IMR-90 (cell line): ENCODE data around the gene CNTLN. TPM values are rescaled to one million over a fixed set of nuclear protein-coding genes. Genes with fewer than 3 reads are reported as not detected.

Experiments used
- ATAC-seq: fragments of 200-7000 bp; cut with Tn5 transposase; 2 replicates; pipeline ENCODE4 v1.9.1; 2020; ENCODE audit warnings: low read depth, mild to moderate bottlenecking, moderate library complexity
- BruUV-seq: library from RNA; stranded (reverse); fragments of 400-500 nt; replicated peaks from 2 replicates; lab custom pipeline; 2021; lab: Mats Ljungman, UMichigan
- CTCF ChIA-PET: fragments of 300-600 bp; formaldehyde crosslinking; extraction: SDS; loops from one replicate; lab custom pipeline; 2021; ENCODE audit warnings: antibody characterized with exemption; lab: Yijun Ruan, JAX
- POLR2A ChIA-PET: fragments of 300-600 bp; sonication (Branson Sonifier 250); formaldehyde crosslinking; loops from one replicate; lab custom pipeline; 2022; ENCODE audit warnings: antibody characterized with exemption; ENCODE audit not compliant: unreplicated experiment; lab: Charles Lee
- DNase-seq: peaks from one replicate; pipeline ENCODE4 v3.0.0; 2013
- H2AFZ ChIP-seq: replicated peaks from 2 replicates; pipeline ENCODE3; 2013; ENCODE audit warnings: low read length, mild to moderate bottlenecking; ENCODE audit not compliant: poor library complexity
- H2AK5ac ChIP-seq: 2 replicates; pipeline ENCODE4 v1.6.1; 2013; ENCODE audit warnings: low read depth, low read length, inconsistent platforms
- H2AK9ac ChIP-seq: replicated peaks from 2 replicates; pipeline ENCODE3; 2013; ENCODE audit warnings: mild to moderate bottlenecking, low read depth, low read length, moderate library complexity; ENCODE audit not compliant: poor library complexity
- H2BK120ac ChIP-seq: 2 replicates; pipeline ENCODE4 v1.6.1; 2013; ENCODE audit warnings: low read depth, low read length, inconsistent platforms
- H2BK15ac ChIP-seq: 3 replicates; pipeline ENCODE4 v1.6.1; 2013; ENCODE audit warnings: low read depth, low read length, inconsistent platforms
- H2BK20ac ChIP-seq: 2 replicates; pipeline ENCODE4 v1.6.1; 2013; ENCODE audit warnings: low read depth, mild to moderate bottlenecking, inconsistent platforms, low read length, moderate library complexity
- H2BK5ac ChIP-seq: 2 replicates; pipeline ENCODE4 v1.6.1; 2013; ENCODE audit warnings: mild to moderate bottlenecking, low read depth, low read length, inconsistent platforms; ENCODE audit not compliant: poor library complexity, severe bottlenecking
- H3K14ac ChIP-seq: replicated peaks from 2 replicates; pipeline ENCODE4 v1.6.1; 2013; ENCODE audit warnings: low read depth, low read length, inconsistent platforms
- H3K18ac ChIP-seq: 2 replicates; pipeline ENCODE4 v1.6.1; 2013; ENCODE audit warnings: low read depth, low read length, control low read depth
- H3K23ac ChIP-seq: 2 replicates; pipeline ENCODE4 v1.6.1; 2013; ENCODE audit warnings: low read depth, low read length, inconsistent platforms
- H3K27ac ChIP-seq: 2 replicates; pipeline ENCODE4 v1.5.1; 2013; ENCODE audit warnings: mild to moderate bottlenecking, control low read depth, low read length; ENCODE audit not compliant: insufficient read depth
- H3K27me3 ChIP-seq: 2 replicates; pipeline ENCODE4 v1.6.1; 2013; ENCODE audit warnings: low read length; ENCODE audit not compliant: control insufficient read depth, insufficient read depth
- H3K36me3 ChIP-seq: 2 replicates; pipeline ENCODE4 v1.6.1; 2013; ENCODE audit warnings: low read length, mixed read lengths; ENCODE audit not compliant: control insufficient read depth, insufficient read depth
- H3K4ac ChIP-seq: 2 replicates; pipeline ENCODE4 v1.6.1; 2013; ENCODE audit warnings: low read depth, low read length, inconsistent platforms
- H3K4me1 ChIP-seq: 2 replicates; pipeline ENCODE4 v1.6.1; 2013; ENCODE audit warnings: low read length, mixed read lengths; ENCODE audit not compliant: control insufficient read depth, insufficient read depth
- H3K4me2 ChIP-seq: 2 replicates; pipeline ENCODE4 v1.6.1; 2013; ENCODE audit warnings: low read depth, mild to moderate bottlenecking, control low read depth, low read length, moderate library complexity
- H3K4me3 ChIP-seq: 2 replicates; pipeline ENCODE4 v1.5.1; 2013; ENCODE audit warnings: low read depth, mild to moderate bottlenecking, control low read depth, low read length, moderate library complexity; ENCODE audit not compliant: insufficient read depth
- H3K56ac ChIP-seq: 2 replicates; pipeline ENCODE4 v1.6.1; 2013; ENCODE audit warnings: low read length, inconsistent platforms; ENCODE audit not compliant: insufficient read depth; ENCODE audit errors: extremely low read depth
- H3K79me1 ChIP-seq, 2 experiments: 2 replicates each; pipeline ENCODE4 v1.6.1; 2013; ENCODE audit warnings: low read length in 2 of 2, inconsistent platforms in 1 of 2, low read depth in 1 of 2
- H3K9ac ChIP-seq: 2 replicates; pipeline ENCODE4 v1.6.1; 2013; ENCODE audit warnings: low read depth, low read length, control low read depth
- H3K9me1 ChIP-seq: 2 replicates; pipeline ENCODE4 v1.6.1; 2013; ENCODE audit warnings: low read length, inconsistent platforms; ENCODE audit not compliant: insufficient read depth
- H3K9me3 ChIP-seq: 2 replicates; pipeline ENCODE4 v1.6.1; 2013; ENCODE audit warnings: low read length; ENCODE audit not compliant: control insufficient read depth, insufficient read depth
- H4K20me1 ChIP-seq: 2 replicates; pipeline ENCODE4 v1.6.1; 2013; ENCODE audit warnings: low read length, inconsistent platforms; ENCODE audit not compliant: insufficient read depth
- H4K5ac ChIP-seq: 2 replicates; pipeline ENCODE4 v1.6.1; 2013; ENCODE audit warnings: mild to moderate bottlenecking, low read depth, low read length, control low read depth
- H4K8ac ChIP-seq, 2 experiments: 2 replicates each; pipeline ENCODE4 v1.6.1; 2013; ENCODE audit warnings: low read depth in 2 of 2, low read length in 2 of 2, control low read depth in 1 of 2, inconsistent platforms in 1 of 2
- H4K91ac ChIP-seq: 2 replicates; pipeline ENCODE4 v1.6.1; 2013; ENCODE audit warnings: low read depth, low read length, inconsistent platforms; ENCODE audit not compliant: insufficient read depth
- CTCF ChIP-seq: conservative IDR thresholded peaks from 2 replicates; pipeline ENCODE4 v1.5.1; 2012; ENCODE audit warnings: mild to moderate bottlenecking, low read depth, low read length, improper control_type of control experiment
- FOS ChIP-seq: fragments of 150-350 bp; IDR thresholded peaks from 2 replicates; pipeline ENCODE4 v1.6.1; 2016; ENCODE audit warnings: low read depth, low read length
- MXI1 ChIP-seq: IDR thresholded peaks from 2 replicates; pipeline ENCODE4 v1.6.1; 2012; ENCODE audit warnings: low read depth, mild to moderate bottlenecking, low read length, moderate library complexity, borderline replicate concordance
- POLR2A ChIP-seq: IDR thresholded peaks from 2 replicates; pipeline ENCODE4 v1.6.1; 2012; ENCODE audit warnings: mild to moderate bottlenecking, low read depth, low read length
- RAD21 ChIP-seq: IDR thresholded peaks from 2 replicates; pipeline ENCODE4 v1.6.1; 2012; ENCODE audit warnings: low read length, improper control_type of control experiment
- RCOR1 ChIP-seq: IDR thresholded peaks from 2 replicates; pipeline ENCODE4 v1.6.1; 2012; ENCODE audit warnings: mild to moderate bottlenecking, low read length, improper control_type of control experiment; ENCODE audit not compliant: insufficient replicate concordance
- SMC3 ChIP-seq: fragments of 150-350 bp; IDR thresholded peaks from 2 replicates; pipeline ENCODE4 v1.6.1; 2016; ENCODE audit warnings: low read depth, mild to moderate bottlenecking, antibody characterized with exemption, low read length, moderate library complexity
- WGBS, 2 experiments: methylation state at CpG; one replicate each; pipeline versions ENCODE4 v1.1.5 to v1.1.7; 2013; ENCODE audit warnings: missing lambda C conversion rate in 2 of 2; ENCODE audit not compliant: insufficient read length in 1 of 2; ENCODE audit errors: extremely low coverage in 2 of 2; 5-methylcytosine and 5-hydroxymethylcytosine counted together
- dilution Hi-C: fragments of 300-500 bp; cut with HindIII; formaldehyde crosslinking; loops from one replicate; pipeline ENCODE4 v1.14.3; 2018; ENCODE audit warnings: low sequenced_read_pairs; ENCODE audit not compliant: unreplicated experiment
- in situ Hi-C: fragments of 300-500 bp; cut with MboI; formaldehyde crosslinking; loops from 3 replicates; pipeline ENCODE4 v1.14.3; 2019; ENCODE audit warnings: low sequenced_read_pairs, inconsistent platforms, mixed read lengths
- intact Hi-C: fragments of 100-400 bp; cut with micrococcal nuclease; formaldehyde crosslinking; loops from 2 replicates; pipeline ENCODE4 v1.10.0; 2022
- polyA plus RNA-seq, 3 experiments: library from polyadenylated mRNA; depleted of rRNA; stranded (reverse); fragments of >200 nt; gene quantifications; 2 replicates each; pipeline ENCODE4 v1.2.3, GENCODE V29; 2012; ENCODE audit warnings: low replicate concordance in 1 of 3
- total RNA-seq: library from RNA; depleted of rRNA; stranded (reverse); fragments of >200 nt; gene quantifications from 2 replicates; pipeline ENCODE4 v1.2.3, GENCODE V29; 2012

Gene CNTLN
- total and polyA plus RNA-seq, 2 of the 4 experiments (the other 2 are of a cell fraction): 3.8 to 5.9 TPM

GRCh38 chr9:17236147-17236546 lies 101.3 kb downstream of the CNTLN start:
- H3K9me1 ChIP-seq: no peaks in the 10 kb centered on the region
- CTCF ChIA-PET: no interaction called here

More at GRCh38 chr9:17236147-17236546, 101.3 kb downstream of the CNTLN start:
- H4K91ac ChIP-seq: no peak overlapping the region
- H3K79me1 ChIP-seq: peaks cover 0 to 3% of the 10 kb centered on the region in 2 experiments; a peak in 1 of 4 replicates
- H4K20me1 ChIP-seq: no peaks in the 10 kb centered on the region
- no peak for ATAC-seq
- WGBS, 2 experiments: 60% methylated on average over 1 of the region's 2 CpGs; no CpG with 5 or more reads in 1 of the 2 experiments
- H2BK20ac ChIP-seq: no peak overlapping the region
- H2AFZ ChIP-seq: no peak overlapping the region
- no peak overlapping the region for H4K8ac ChIP-seq
- no peak overlapping the region for H2AK5ac ChIP-seq
- H2BK120ac ChIP-seq: no peak overlapping the region
- TF ChIP-seq CTCF (no peak), SMC3 (no peak), MXI1 (no peak), RAD21 (no peak), FOS (no peak), RCOR1 (no peak), POLR2A (no peak)
- no peak overlapping the region for H2BK5ac ChIP-seq
- no peak overlapping the region for H2AK9ac ChIP-seq
- no peak overlapping the region for H3K27ac ChIP-seq
- H3K18ac ChIP-seq: no peak overlapping the region
- DNase-seq: no peak
- intact Hi-C loops (no loop called here), in situ Hi-C loops (no loop called here), dilution Hi-C loops (no loop called here)
- H3K4me3 ChIP-seq: no peak overlapping the region
- no peaks in the 10 kb centered on the region for H3K27me3 ChIP-seq
- H3K9me3 ChIP-seq: no peaks in the 10 kb centered on the region
- no peak overlapping the region for H2BK15ac ChIP-seq
- BruUV-seq: no TSS peak
- H3K4me2 ChIP-seq: no peak overlapping the region
- no peak overlapping the region for H3K14ac ChIP-seq
- no peaks in the 10 kb centered on the region for H3K36me3 ChIP-seq
- POLR2A ChIA-PET: no interaction called here
- H3K4me1 ChIP-seq: no peaks in the 10 kb centered on the region
- no peak overlapping the region for H3K23ac ChIP-seq
- H4K5ac ChIP-seq: no peak overlapping the region
- H3K56ac ChIP-seq: no peak overlapping the region
- H3K9ac ChIP-seq: no peak overlapping the region
- H3K4ac ChIP-seq: no peak overlapping the region
